NCI-H510A treated with DMSO at 0.1 percent for 48 hours (cell line): ENCODE results near the gene SRBD1.

Experiments
- DNase-seq: peaks from one replicate; lab custom pipeline; 2025; lab: John Stamatoyannopoulos, UW

SRBD1 gene

GRCh38 chr2:45611020-45611859 is at the start of gene SRBD1:
TSS of gene SRBD1 (minus strand) at chr2:45611267. CDS start at chr2:45605441, 5,826 bp downstream.
- peak; percentile 90 for DNase-seq

GRCh38 chr2:45654250-45654649 is 43.2 kb upstream of the SRBD1 start:
- peak; percentile 35 for DNase-seq

GRCh38 chr2:45653122-45653913 is 42.3 kb upstream of the SRBD1 start:
- no peak for DNase-seq

GRCh38 chr2:45652090-45653031 is 41.3 kb upstream of the SRBD1 start:
- DNase-seq, result no peak

GRCh38 chr2:45651415-45652089 is 40.5 kb upstream of the SRBD1 start, which contains the start of gene PRKCE:
TSS of gene PRKCE (plus strand) at chr2:45651675.
- no peak for DNase-seq

- DNase-seq, result peak; percentile 74
Measured at GRCh38 chr2:45650851-45651414, 39.9 kb upstream of the SRBD1 start.

GRCh38 chr2:45649858-45650811 is 39.1 kb upstream of the SRBD1 start:
- DNase-seq, result peak; percentile 39

- DNase-seq, result no peak
Measured at GRCh38 chr2:45649462-45649857, 38.4 kb upstream of the SRBD1 start.

GRCh38 chr2:45648636-45649035 is 37.6 kb upstream of the SRBD1 start:
- no peak for DNase-seq

- DNase-seq, result no peak
Measured at GRCh38 chr2:45647986-45648520, 37.0 kb upstream of the SRBD1 start.

- DNase-seq, result no peak
Measured at GRCh38 chr2:45647356-45647755, 36.3 kb upstream of the SRBD1 start.

GRCh38 chr2:45646289-45646688 is 35.2 kb upstream of the SRBD1 start:
- no peak for DNase-seq

GRCh38 chr2:45643543-45644542 is 32.8 kb upstream of the SRBD1 start:
- peak; percentile 67 for DNase-seq

GRCh38 chr2:45643095-45643494 is 32.0 kb upstream of the SRBD1 start:
- DNase-seq, result no peak

- no peak for DNase-seq
Measured at GRCh38 chr2:45640576-45640975, 29.5 kb upstream of the SRBD1 start.

GRCh38 chr2:45637440-45637839 is 26.4 kb upstream of the SRBD1 start:
- no peak for DNase-seq

- peak; percentile 66 for DNase-seq
Measured at GRCh38 chr2:45636008-45636407, 24.9 kb upstream of the SRBD1 start.

GRCh38 chr2:45634223-45634622 is 23.2 kb upstream of the SRBD1 start:
- no peak for DNase-seq
